Caco-2 (cell line): ENCODE measurements around the gene TTC38. TPM values are rescaled to one million over a fixed set of nuclear protein-coding genes. Genes with fewer than 3 reads are reported as not detected.

Experiments
- BruUV-seq: library from RNA; stranded (reverse); fragments of 400-500 nt; replicated peaks from 2 replicates; lab custom pipeline; 2021; lab: Mats Ljungman, UMichigan
- CTCF ChIA-PET: fragments of 300-600 bp; sonication (Branson Sonifier 250); formaldehyde crosslinking; loops from one replicate; lab custom pipeline; 2022; ENCODE audit warnings: antibody characterized with exemption; lab: Charles Lee
- POLR2A ChIA-PET: fragments of 300-600 bp; sonication (Branson Sonifier 250); formaldehyde crosslinking; loops from one replicate; lab custom pipeline; 2022; ENCODE audit warnings: antibody characterized with exemption; lab: Charles Lee
- DNase-seq, 2 experiments: peaks; one replicate each; pipeline versions ENCODE4 v3.0.0 to v3.0.0-alpha.2; 2020 to 2022
- H3K27me3 ChIP-seq: replicated peaks from 2 replicates; pipeline ENCODE4 v1.6.0; 2011; ENCODE audit warnings: low read length; ENCODE audit not compliant: control insufficient read depth, insufficient read depth
- H3K36me3 ChIP-seq: 2 replicates; pipeline ENCODE4 v1.5.1; 2011; ENCODE audit warnings: low read length; ENCODE audit not compliant: control insufficient read depth, insufficient read depth
- H3K4me1 ChIP-seq: fragments of 250-450 bp; sonication (Bioruptor Pico); 2 replicates; pipeline ENCODE4 v1.5.1; 2020; ENCODE audit warnings: mild to moderate bottlenecking
- H3K4me3 ChIP-seq: 2 replicates; pipeline ENCODE4 v1.5.1; 2011; ENCODE audit warnings: low read depth, mild to moderate bottlenecking, control low read depth, low read length
- H3K9me3 ChIP-seq: fragments of 250-450 bp; sonication (Bioruptor Pico); 2 replicates; pipeline ENCODE4 v1.5.1; 2020; ENCODE audit warnings: mild to moderate bottlenecking, moderate library complexity
- H3K27ac Mint-ChIP-seq: one replicate; pipeline ENCODE4 v1.8.0; 2022; ENCODE audit warnings: mixed read lengths; ENCODE audit not compliant: unreplicated experiment
- H3K27me3 Mint-ChIP-seq: one replicate; pipeline ENCODE4 v1.8.0; 2022; ENCODE audit warnings: mixed read lengths; ENCODE audit not compliant: insufficient read depth, unreplicated experiment
- H3K36me3 Mint-ChIP-seq: one replicate; pipeline ENCODE4 v1.8.0; 2022; ENCODE audit warnings: mild to moderate bottlenecking, mixed read lengths; ENCODE audit not compliant: insufficient read depth, unreplicated experiment
- H3K4me1 Mint-ChIP-seq: one replicate; pipeline ENCODE4 v1.8.0; 2022; ENCODE audit warnings: low read depth, mixed read lengths; ENCODE audit not compliant: unreplicated experiment
- H3K4me3 Mint-ChIP-seq: one replicate; pipeline ENCODE4 v1.8.0; 2022; ENCODE audit warnings: mild to moderate bottlenecking, moderate library complexity, mixed read lengths; ENCODE audit not compliant: unreplicated experiment
- H3K9me3 Mint-ChIP-seq: one replicate; pipeline ENCODE4 v1.8.0; 2022; ENCODE audit warnings: mixed read lengths; ENCODE audit not compliant: unreplicated experiment
- CTCF ChIP-seq, 2 experiments: fragments of 200-600 bp in 1 of 2; IDR thresholded peaks; 1 replicate in 1 of 2; 2 replicates in 1 of 2; pipeline versions ENCODE4 v1.5.1 to v1.8.0; 2011 to 2022; ENCODE audit warnings: antibody characterized with exemption in 1 of 2, control low read depth in 1 of 2, inconsistent platforms in 1 of 2, low read depth in 1 of 2, low read length in 1 of 2, mild to moderate bottlenecking in 1 of 2, moderate library complexity in 1 of 2; ENCODE audit not compliant: insufficient read depth in 1 of 2, severe bottlenecking in 1 of 2, unreplicated experiment in 1 of 2
- intact Hi-C: fragments of 100-400 bp; cut with micrococcal nuclease; formaldehyde crosslinking; loops from one replicate; pipeline ENCODE4 v1.10.0; 2022; ENCODE audit not compliant: unreplicated experiment
- total RNA-seq: library from RNA; stranded (reverse); gene quantifications from 2 replicates; pipeline ENCODE4 v1.2.3, GENCODE V29; 2022

The TTC38 gene
- total RNA-seq, 1 experiment from 2014 or later, result 44.5 TPM

GRCh38 chr22:46323162-46323561, 55.4 kb downstream of the TTC38 start:
- no peaks in the 10 kb centered on the region for H3K4me1 Mint-ChIP-seq
- Histone ChIP-seq H3K4me3 (no peak overlapping the region), H3K27me3 (no peaks in the 10 kb centered on the region), H3K9me3 (no peaks in the 10 kb centered on the region), H3K4me1 (no peaks in the 10 kb centered on the region), H3K36me3 (no peaks in the 10 kb centered on the region; the same call in none of the 2 replicates)
- peaks cover 71% of the 10 kb centered on the region for H3K36me3 Mint-ChIP-seq
- H3K27me3 Mint-ChIP-seq, result no peaks in the 10 kb centered on the region
- no peak overlapping the region for H3K27ac Mint-ChIP-seq
- no peak overlapping the region for H3K4me3 Mint-ChIP-seq
- no TSS peak for BruUV-seq
- no peak for DNase-seq
- intact Hi-C loops, result no loop called here
- CTCF ChIA-PET, result no interaction called here
- no peak for TF ChIP-seq CTCF (IDR thresholded peaks at IDR 0.05; ENCODE audit: insufficient read depth in 1 of 2, low read depth in 1 of 2, low read length in 1 of 2, severe bottlenecking in 1 of 2, unreplicated experiment in 1 of 2)
- no peaks in the 10 kb centered on the region for H3K9me3 Mint-ChIP-seq
- POLR2A ChIA-PET, result no interaction called here

- ChIA-PET CTCF (no interaction called here), POLR2A (no interaction called here)
- H3K27me3 Mint-ChIP-seq, result no peaks in the 10 kb centered on the region
- H3K4me1 Mint-ChIP-seq, result no peaks in the 10 kb centered on the region
- peaks cover 2% of the 10 kb centered on the region; the same call in 1 of the 2 replicates for H3K36me3 ChIP-seq
- intact Hi-C loops, result no loop called here
- H3K9me3 ChIP-seq, result no peaks in the 10 kb centered on the region
- DNase-seq, result no peak
- no peak overlapping the region for H3K27ac Mint-ChIP-seq
- no peaks in the 10 kb centered on the region for H3K27me3 ChIP-seq
- H3K36me3 Mint-ChIP-seq, result peaks cover 87% of the 10 kb centered on the region
- H3K4me3 Mint-ChIP-seq, result no peak overlapping the region
- H3K4me1 ChIP-seq, result no peaks in the 10 kb centered on the region
- no peaks in the 10 kb centered on the region for H3K9me3 Mint-ChIP-seq
- no TSS peak for BruUV-seq
- no peak for TF ChIP-seq CTCF (IDR thresholded peaks at IDR 0.05; ENCODE audit: insufficient read depth in 1 of 2, low read depth in 1 of 2, low read length in 1 of 2, severe bottlenecking in 1 of 2, unreplicated experiment in 1 of 2)
- no peak overlapping the region for H3K4me3 ChIP-seq
Observed at GRCh38 chr22:46326066-46326680, 58.4 kb downstream of the TTC38 start.

GRCh38 chr22:46327691-46328465, 60.1 kb downstream of the TTC38 start:
- Histone ChIP-seq H3K4me3 (no peak overlapping the region), H3K4me1 (peaks cover 9% of the 10 kb centered on the region; the same call in 1 of the 2 replicates), H3K9me3 (no peaks in the 10 kb centered on the region), H3K27me3 (no peaks in the 10 kb centered on the region), H3K36me3 (peaks cover 2% of the 10 kb centered on the region; the same call in 1 of the 2 replicates)
- ChIA-PET POLR2A (no interaction called here), CTCF (no interaction called here)
- H3K9me3 Mint-ChIP-seq, result no peaks in the 10 kb centered on the region
- no peak for TF ChIP-seq CTCF (IDR thresholded peaks at IDR 0.05; ENCODE audit: insufficient read depth in 1 of 2, low read depth in 1 of 2, low read length in 1 of 2, severe bottlenecking in 1 of 2, unreplicated experiment in 1 of 2)
- DNase-seq, result no peak
- no peak overlapping the region for H3K27ac Mint-ChIP-seq
- no peak overlapping the region for H3K4me3 Mint-ChIP-seq
- peaks cover 85% of the 10 kb centered on the region for H3K36me3 Mint-ChIP-seq
- peaks cover 7% of the 10 kb centered on the region for H3K4me1 Mint-ChIP-seq
- no TSS peak for BruUV-seq
- H3K27me3 Mint-ChIP-seq, result no peaks in the 10 kb centered on the region
- intact Hi-C loops, result no loop called here
